GM12891 (cell line): ENCODE measurements around the gene MGAT5.

ENCODE experiments used
- POLR2A ChIP-seq: IDR thresholded peaks from 2 replicates; pipeline ENCODE4 v1.6.1; 2011; ENCODE audit warnings: low read depth, low read length, control low read depth
- POLR2AphosphoS5 ChIP-seq: IDR thresholded peaks from 2 replicates; pipeline ENCODE4 v1.6.1; 2011; ENCODE audit warnings: low read depth, low read length, control low read depth
- SPI1 ChIP-seq: IDR thresholded peaks from 2 replicates; pipeline ENCODE4 v1.6.1; 2011; ENCODE audit warnings: low read depth, low read length, control low read depth

DNA sequence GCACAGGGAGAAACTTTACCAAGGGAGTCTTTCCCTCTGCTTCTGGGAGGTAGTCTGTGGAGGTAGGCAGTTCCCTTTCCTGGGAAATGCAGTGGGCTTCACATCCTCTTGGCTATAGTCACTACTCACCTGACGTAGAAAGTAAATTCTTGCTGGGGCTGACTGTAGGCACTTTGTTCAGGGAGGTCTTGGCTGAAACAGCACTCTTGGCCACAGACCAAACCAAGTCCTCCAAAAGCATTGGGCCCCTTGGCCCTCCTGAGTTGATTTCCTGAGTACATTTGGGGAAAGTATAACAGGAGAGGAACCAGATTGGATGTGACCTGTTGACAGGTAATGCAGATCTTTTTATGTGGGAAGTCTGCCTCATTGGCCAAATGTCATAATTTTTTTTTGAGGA lies 108.9 kb downstream of the MGAT5 start:
- TF ChIP-seq POLR2AphosphoS5 (no peak), POLR2A (no peak), SPI1 (no peak)
